ENCODE data around the gene PLOD1. TPM values are rescaled to one million over a fixed set of nuclear protein-coding genes. Genes with fewer than 3 reads are reported as not detected.
"Not testable (repeated sequence)": the region's sequence is repeated elsewhere in the genome, so short reads cannot be mapped to it uniquely, and the experiment has no call there.

Gene PLOD1
- total and polyA plus RNA-seq, 4 donors = 33.5 to 112 (median 79.1) TPM

- ATAC-seq (ENCODE audit: insufficient read depth, low FRiP score) = no peak
- Histone ChIP-seq H3K27me3 (ENCODE audit: control insufficient read depth in 3 of 3, insufficient read depth in 3 of 3, low read length in 2 of 3) (peaks cover 0 to 20% (median 17%) of the 10 kb centered on the region in 3 donors), H3K4me3 (no peak overlapping the region), H3K27ac (ENCODE audit: low read depth in 1 of 2, low read length in 1 of 2) (no peak overlapping the region), H3K4me1 (ENCODE audit: control insufficient read depth in 5 of 5, insufficient read depth in 5 of 5, low read length in 5 of 5) (no peaks in the 10 kb centered on the region), H3K9me3 (ENCODE audit: control insufficient read depth in 4 of 4, insufficient read depth in 3 of 4, low read length in 3 of 4) (no peaks in the 10 kb centered on the region), H3K36me3 (ENCODE audit: control insufficient read depth in 4 of 4, insufficient read depth in 4 of 4, low read length in 4 of 4) (no peaks in the 10 kb centered on the region), H3K9ac (ENCODE audit: insufficient read depth in 1 of 2, low read length in 2 of 2) (no peak overlapping the region)
- no peak for TF ChIP-seq CTCF (IDR thresholded peaks at IDR 0.05; ENCODE audit: control extremely low read depth, extremely low read depth)
- whole genome bisulfite sequencing, 2 donors = 18 to 24% methylated on average over 22 to 26 of the region's 26 CpGs
- DNase-seq = peak in 1 of 3 donors; percentile 17
Measured at GRCh38 chr1:11898831-11899467, 35.6 kb upstream of the PLOD1 start.

- not testable (repeated sequence) for ATAC-seq (ENCODE audit: insufficient read depth, low FRiP score); DNase-seq; H3K27ac ChIP-seq (ENCODE audit: low read depth in 1 of 2, low read length in 1 of 2); H3K4me3 ChIP-seq; H3K9ac ChIP-seq (ENCODE audit: insufficient read depth in 1 of 2, low read length in 2 of 2); H3K36me3 ChIP-seq (ENCODE audit: control insufficient read depth in 4 of 4, insufficient read depth in 4 of 4, low read length in 4 of 4); H3K9me3 ChIP-seq (ENCODE audit: control insufficient read depth in 4 of 4, insufficient read depth in 3 of 4, low read length in 3 of 4); H3K4me1 ChIP-seq (ENCODE audit: control insufficient read depth in 5 of 5, insufficient read depth in 5 of 5, low read length in 5 of 5)
- 67 to 74% methylated on average over 9 of the region's 9 CpGs for WGBS, 2 donors
- H3K27me3 ChIP-seq (ENCODE audit: control insufficient read depth in 3 of 3, insufficient read depth in 3 of 3, low read length in 2 of 3) = peaks cover 0 to 19% (median 17%) of the 10 kb centered on the region in 3 donors
Measured at GRCh38 chr1:11901446-11901845, 33.1 kb upstream of the PLOD1 start.

DNA sequence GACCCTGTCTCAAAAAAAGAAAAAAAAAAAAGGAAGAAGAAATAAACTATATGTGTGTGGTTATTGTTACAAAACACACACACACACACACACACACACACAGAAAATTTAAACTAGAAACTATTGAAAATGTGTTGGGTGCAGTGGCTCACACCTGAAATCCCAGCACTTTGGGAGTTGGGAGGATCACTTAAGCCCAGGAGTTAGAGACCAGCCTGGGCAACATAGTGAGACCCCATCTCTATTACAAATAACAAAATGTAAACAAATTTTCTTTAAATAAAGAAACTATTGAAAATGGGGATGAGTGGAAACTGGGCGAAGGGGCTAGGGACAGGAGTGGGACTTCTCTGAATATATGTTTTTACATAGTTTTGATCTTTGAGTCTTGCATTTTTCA, 31.3 kb upstream of the PLOD1 start:
- no peak overlapping the region for H3K9ac ChIP-seq (ENCODE audit: insufficient read depth in 1 of 2, low read length in 2 of 2)
- no peaks in the 10 kb centered on the region for H3K9me3 ChIP-seq (ENCODE audit: control insufficient read depth in 4 of 4, insufficient read depth in 3 of 4, low read length in 3 of 4)
- no peak overlapping the region for H3K27ac ChIP-seq (ENCODE audit: low read depth in 1 of 2, low read length in 1 of 2)
- WGBS, 2 donors = 96 to 98% methylated on average over 1 of the region's 1 CpG
- no peak for DNase-seq
- H3K4me3 ChIP-seq = no peak overlapping the region
- H3K36me3 ChIP-seq (ENCODE audit: control insufficient read depth in 4 of 4, insufficient read depth in 4 of 4, low read length in 4 of 4) = no peaks in the 10 kb centered on the region
- no peak for ATAC-seq (ENCODE audit: insufficient read depth, low FRiP score)
- H3K4me1 ChIP-seq (ENCODE audit: control insufficient read depth in 5 of 5, insufficient read depth in 5 of 5, low read length in 5 of 5) = no peaks in the 10 kb centered on the region
- peaks cover 0 to 11% (median 11%) of the 10 kb centered on the region in 3 donors for H3K27me3 ChIP-seq (ENCODE audit: control insufficient read depth in 3 of 3, insufficient read depth in 3 of 3, low read length in 2 of 3)
- no peak for TF ChIP-seq CTCF (IDR thresholded peaks at IDR 0.05; ENCODE audit: control extremely low read depth, extremely low read depth)

DNA sequence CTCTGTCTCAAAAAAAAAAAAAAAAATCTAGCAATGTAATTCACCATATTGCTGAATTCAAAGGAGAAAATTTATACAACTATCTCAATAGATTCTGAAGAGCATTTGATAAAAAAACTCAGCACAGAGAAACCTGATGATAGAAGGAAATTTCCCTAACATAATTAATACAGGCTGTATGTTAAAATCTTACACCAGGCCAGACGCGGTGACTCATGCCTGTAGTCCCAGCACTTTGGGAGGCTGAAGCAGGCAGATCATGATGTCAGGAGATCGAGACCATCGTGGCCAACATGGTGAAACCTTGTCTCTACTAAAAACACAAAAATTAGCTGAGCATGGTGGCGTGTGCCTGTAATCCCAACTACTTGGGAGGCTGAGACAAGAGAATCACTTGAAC, 30.4 kb upstream of the PLOD1 start:
- not testable (repeated sequence) for H3K36me3 ChIP-seq (ENCODE audit: control insufficient read depth in 4 of 4, insufficient read depth in 4 of 4, low read length in 4 of 4); ATAC-seq (ENCODE audit: insufficient read depth, low FRiP score); H3K27me3 ChIP-seq (ENCODE audit: control insufficient read depth in 3 of 3, insufficient read depth in 3 of 3, low read length in 2 of 3); H3K9me3 ChIP-seq (ENCODE audit: control insufficient read depth in 4 of 4, insufficient read depth in 3 of 4, low read length in 3 of 4); H3K27ac ChIP-seq (ENCODE audit: low read depth in 1 of 2, low read length in 1 of 2); DNase-seq; H3K4me1 ChIP-seq (ENCODE audit: control insufficient read depth in 5 of 5, insufficient read depth in 5 of 5, low read length in 5 of 5); H3K4me3 ChIP-seq; H3K9ac ChIP-seq (ENCODE audit: insufficient read depth in 1 of 2, low read length in 2 of 2)
- 91 to 95% methylated on average over 5 of the region's 5 CpGs for WGBS, 2 donors

Data from lung (tissue), 12 donors.